ENCODE results near the gene R3HDM2. TPM values are rescaled to one million over a fixed set of nuclear protein-coding genes. Genes with fewer than 3 reads are reported as not detected.

Gene R3HDM2
- total RNA-seq, 1 experiment from 2014 or later = 45.4 TPM

DNA sequence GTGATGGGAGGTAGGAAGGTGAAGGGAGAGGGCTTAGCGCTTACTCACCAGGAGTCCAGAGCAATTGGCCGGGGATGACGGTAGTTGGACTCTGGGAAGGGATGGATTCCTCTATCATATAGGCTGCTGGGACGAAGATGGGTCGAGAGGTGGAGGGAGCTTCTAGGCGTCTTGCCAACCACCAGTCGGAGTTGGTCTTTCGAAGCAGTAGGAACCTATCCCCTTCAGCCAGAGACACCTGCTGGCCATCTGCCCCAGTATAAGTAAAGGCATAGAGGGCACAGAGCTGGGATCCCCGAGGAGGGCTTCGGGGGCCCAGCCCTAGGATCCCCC, 48.2 kb upstream of the R3HDM2 start:
- RAD21 ChIA-PET (ENCODE audit: low non-redundant PET in 1 of 2, low total read pairs in 2 of 2, uncharacterized antibody in 2 of 2, unreplicated experiment in 2 of 2) = no interaction called here
- no peak for ATAC-seq

DNA sequence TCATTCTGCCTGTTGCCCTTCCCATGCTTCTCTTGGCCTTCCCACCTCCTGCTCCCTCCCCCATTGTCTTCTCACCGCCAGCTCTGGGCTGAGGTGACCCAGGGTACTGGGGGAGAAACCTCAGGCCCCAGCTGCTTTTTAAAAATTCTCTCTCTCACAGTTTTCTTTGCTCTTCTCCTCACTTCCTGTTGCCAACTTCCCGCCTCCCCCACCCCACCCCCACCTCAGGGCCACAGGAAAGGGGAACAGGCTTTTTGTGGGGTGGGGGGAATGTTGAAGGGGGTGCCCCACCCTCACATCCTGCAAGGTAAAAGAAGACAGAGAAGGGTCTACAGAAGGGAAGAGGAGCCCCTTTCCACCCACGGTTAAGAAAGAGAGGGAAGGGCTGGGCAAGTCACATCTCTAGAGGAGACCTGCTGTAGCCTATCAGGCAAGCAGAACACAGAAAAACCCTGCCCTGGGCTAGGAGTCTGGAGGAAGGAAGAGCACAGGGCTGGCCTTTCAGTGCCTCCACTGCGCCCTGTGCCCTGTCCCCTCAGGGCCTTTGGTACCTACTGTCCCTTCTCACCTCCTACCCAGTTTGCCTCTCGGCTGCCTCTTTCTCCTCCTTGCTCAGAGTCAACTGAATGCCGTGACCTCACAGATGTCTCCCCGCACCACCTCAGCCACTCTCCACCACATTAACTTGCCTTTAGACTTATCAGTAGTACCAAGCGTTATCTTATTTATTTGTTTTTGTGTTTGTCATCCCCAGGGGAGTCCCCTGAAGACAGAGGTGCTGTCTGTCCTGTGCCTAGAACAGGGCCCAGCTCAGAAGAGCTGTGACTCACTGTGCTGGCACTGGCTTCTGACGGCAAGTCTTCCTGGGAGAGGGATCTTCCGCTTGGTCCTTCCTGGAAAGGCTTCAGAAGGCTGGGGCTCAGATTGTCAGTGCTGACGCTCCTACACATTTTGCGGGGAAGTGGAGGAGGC, 47.2 kb upstream of the R3HDM2 start:
- Histone ChIP-seq H2AFZ (ENCODE audit: low read depth, low read length, poor library complexity, severe bottlenecking) (no peak overlapping the region), H3K27ac (ENCODE audit: low read depth, low read length) (no peak overlapping the region), H3K36me3 (ENCODE audit: control insufficient read depth in 1 of 2, insufficient read depth in 2 of 2, low read length in 2 of 2) (no peaks in the 10 kb centered on the region), H3K9me2 (ENCODE audit: insufficient read depth) (no peaks in the 10 kb centered on the region), H3K4me3 (replicated peaks in 1 of 2; ENCODE audit: low read depth in 1 of 2, low read length in 2 of 2) (no peak overlapping the region), H3K79me2 (ENCODE audit: insufficient read depth, low read length) (no peaks in the 10 kb centered on the region), H3K4me1 (ENCODE audit: control insufficient read depth in 1 of 2, insufficient read depth in 2 of 2, low read length in 2 of 2) (peaks cover 0 to 16% of the 10 kb centered on the region in 2 experiments; a peak in 2 of 4 replicates), H3K9me3 (ENCODE audit: control insufficient read depth in 1 of 2, insufficient read depth in 1 of 2, low read depth in 1 of 2, low read length in 2 of 2) (no peaks in the 10 kb centered on the region), H3K4me2 (ENCODE audit: low read length) (no peak overlapping the region; the same call in 1 of the 2 replicates), H3K9ac (ENCODE audit: low read length) (no peak overlapping the region), H4K20me1 (ENCODE audit: insufficient read depth) (no peaks in the 10 kb centered on the region), H3K27me3 (ENCODE audit: insufficient read depth, low read length) (peaks cover 19% of the 10 kb centered on the region)
- ChIA-PET POLR2A (no interaction called here), RAD21 (ENCODE audit: low non-redundant PET in 1 of 2, low total read pairs in 2 of 2, uncharacterized antibody in 2 of 2, unreplicated experiment in 2 of 2) (no interaction called here), CTCF (interaction anchor here (1.1 kb wide), 2 partner anchors 19 to 23 kb away, joined by 3 read pairs; partner anchors contain the start of genes GLI1 and INHBE)
- DNase-seq (ENCODE audit: low read depth, low spot score) = no peak
- ATAC-seq = no peak
- intact Hi-C loops (cut with micrococcal nuclease) = no loop called here
- no TSS peak for BruUV-seq (replicated peaks)
- TF ChIP-seq YY1 (IDR thresholded peaks at IDR 0.05; ENCODE audit: extremely low read depth, insufficient replicate concordance, low read depth, low read length) (no peak), POLR2AphosphoS5 (IDR thresholded peaks at IDR 0.05; ENCODE audit: low read depth, low read length) (no peak), POLR2A (IDR thresholded peaks at IDR 0.05; ENCODE audit: borderline replicate concordance, extremely low read depth, insufficient read depth, insufficient read length) (no peak), REST (IDR thresholded peaks at IDR 0.05; ENCODE audit: low read depth) (no peak), ELF1 (IDR thresholded peaks at IDR 0.05; ENCODE audit: borderline replicate concordance, low read depth) (no peak), ZNF274 (IDR thresholded peaks at IDR 0.05; ENCODE audit: low read depth, low read length) (no peak)

More for the DNA sequence above, 48.2 kb upstream of the R3HDM2 start:
- CTCF ChIA-PET = no interaction called here
- Histone ChIP-seq H3K9me2 (ENCODE audit: insufficient read depth) (no peaks in the 10 kb centered on the region), H3K4me1 (ENCODE audit: control insufficient read depth in 1 of 2, insufficient read depth in 2 of 2, low read length in 2 of 2) (peaks cover 0 to 16% of the 10 kb centered on the region in 2 experiments; a peak in 2 of 4 replicates), H3K27ac (ENCODE audit: low read depth, low read length) (no peak overlapping the region), H3K27me3 (ENCODE audit: insufficient read depth, low read length) (peaks cover 13% of the 10 kb centered on the region), H4K20me1 (ENCODE audit: insufficient read depth) (no peaks in the 10 kb centered on the region), H3K9me3 (ENCODE audit: control insufficient read depth in 1 of 2, insufficient read depth in 1 of 2, low read depth in 1 of 2, low read length in 2 of 2) (no peaks in the 10 kb centered on the region), H3K79me2 (ENCODE audit: insufficient read depth, low read length) (no peaks in the 10 kb centered on the region), H3K9ac (ENCODE audit: low read length) (no peak overlapping the region), H3K4me2 (ENCODE audit: low read length) (no peak overlapping the region), H2AFZ (ENCODE audit: low read depth, low read length, poor library complexity, severe bottlenecking) (no peak overlapping the region), H3K4me3 (replicated peaks in 1 of 2; ENCODE audit: low read depth in 1 of 2, low read length in 2 of 2) (no peak overlapping the region), H3K36me3 (ENCODE audit: control insufficient read depth in 1 of 2, insufficient read depth in 2 of 2, low read length in 2 of 2) (no peaks in the 10 kb centered on the region)
- no TSS peak for BruUV-seq (replicated peaks)
- POLR2A ChIA-PET = no interaction called here
- DNase-seq (ENCODE audit: low read depth, low spot score) = no peak
- TF ChIP-seq ZFX (IDR thresholded peaks at IDR 0.05) = no peak
- intact Hi-C loops (cut with micrococcal nuclease) = no loop called here

Measured in HCT116 (cell line).